Activated T-cell treated with anti-CD3 and anti-CD28 coated beads for 24 hours (primary cell): ENCODE measurements around the gene TMEM205.
"Not testable (repeated sequence)": the region's sequence is repeated elsewhere in the genome, so short reads cannot be mapped to it uniquely, and the experiment has no call there.

Experiments
- DNase-seq: peaks from one replicate; pipeline ENCODE4 v3.0.0-alpha.2; 2020; ENCODE audit warnings: low read depth

The TMEM205 gene

DNA sequence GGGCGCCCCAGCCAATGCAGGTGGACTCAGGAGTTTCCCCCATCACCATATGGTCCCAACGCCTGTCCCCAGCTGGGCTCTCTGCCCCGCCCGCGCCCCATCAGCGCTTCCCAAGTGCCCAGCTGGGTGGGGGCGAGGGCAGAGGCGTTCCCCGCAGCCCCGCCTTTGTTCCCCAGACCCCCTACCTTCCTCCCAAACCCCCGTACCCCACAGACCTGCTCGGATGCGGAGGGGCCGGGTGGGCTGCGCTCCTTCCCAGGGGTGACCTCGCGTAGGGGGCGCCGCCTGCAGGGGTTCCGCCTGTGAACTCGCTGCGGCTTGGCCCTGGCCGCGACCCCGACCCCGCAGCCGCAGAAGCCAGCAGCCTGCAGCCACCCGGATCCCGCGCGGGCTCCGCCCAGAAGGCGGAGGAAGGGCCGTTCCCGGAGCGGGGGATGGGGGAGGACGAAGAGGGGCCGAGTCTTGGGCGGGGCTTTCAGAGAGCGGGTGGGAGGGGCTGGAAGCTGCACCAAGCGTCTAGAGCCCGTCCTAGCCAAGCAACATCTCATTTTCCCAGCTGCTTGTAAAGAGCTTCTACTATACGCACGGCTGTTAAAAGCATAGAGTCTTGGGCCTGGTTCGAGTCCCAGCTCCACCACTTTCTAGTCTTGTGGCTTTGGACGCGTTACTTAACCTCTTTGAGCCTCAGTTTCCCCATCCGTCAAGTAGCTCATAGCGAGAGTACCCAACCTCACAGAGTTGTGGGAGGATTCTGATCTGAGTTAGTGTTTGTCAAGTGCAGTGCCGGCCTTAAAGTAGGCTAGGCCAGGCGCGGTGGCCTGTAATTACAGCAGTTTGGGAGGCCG lies 6.6 kb downstream of the TMEM205 start, which contains the start of gene RAB3D:
RAB3D (minus strand) TSS at position 404 of the 845 bp plus-strand sequence. CDS start 2,258 bp downstream, outside the sequence.
- DNase-seq, result peak; percentile 79

DNA sequence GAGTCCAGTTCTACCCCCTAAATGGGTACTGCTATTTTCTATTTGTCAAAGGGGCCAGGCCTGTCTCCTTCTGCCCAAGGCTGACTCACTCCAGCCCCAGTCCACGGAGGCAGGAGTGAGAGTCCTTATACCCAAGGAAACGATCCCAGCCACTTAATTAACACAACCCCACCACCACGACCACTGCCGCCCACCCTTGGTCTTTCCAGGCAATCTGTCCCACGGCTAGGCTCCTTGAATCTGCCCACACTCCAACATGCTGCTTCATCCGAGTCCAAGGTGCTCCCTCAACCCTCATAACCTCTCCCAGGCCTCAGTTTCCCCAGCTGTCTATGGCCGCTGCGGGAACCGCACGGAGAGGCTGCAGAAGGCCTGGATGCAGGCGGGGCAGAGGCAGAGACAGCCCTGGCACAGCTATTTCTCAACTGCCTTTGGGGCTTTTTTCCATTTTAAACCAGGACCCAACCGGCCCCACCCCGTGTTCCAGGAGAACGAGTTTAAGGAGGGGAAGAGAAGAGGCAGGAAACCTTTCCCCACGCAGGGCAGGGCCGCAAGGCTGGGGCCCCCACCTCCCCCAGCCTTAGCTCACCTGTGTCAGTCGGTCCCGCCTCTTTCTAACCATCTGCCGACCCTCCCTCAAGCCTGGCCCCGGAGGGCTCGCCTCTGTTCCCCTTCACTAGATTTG lies 7.4 kb downstream of the TMEM205 start:
- no peak for DNase-seq

DNA sequence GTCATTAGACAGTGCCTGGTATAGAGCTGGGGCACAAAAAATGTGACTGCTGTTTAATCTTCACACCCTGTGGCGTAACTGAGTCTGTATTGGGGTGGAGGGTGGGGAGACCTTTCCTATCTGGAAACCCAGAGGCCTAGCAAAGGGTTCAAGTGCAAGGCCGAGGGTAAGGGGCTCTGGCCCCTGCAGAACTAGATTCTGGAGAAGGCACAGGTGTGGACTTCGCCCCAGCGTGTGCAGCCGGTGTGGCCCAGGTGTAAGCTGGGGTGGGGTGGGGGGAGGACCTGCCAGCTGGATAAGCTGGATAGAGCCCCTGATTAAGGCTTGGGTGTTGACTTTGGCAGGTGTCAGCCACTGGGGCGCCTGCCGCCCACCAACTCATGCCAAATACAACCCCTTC lies 7.9 kb downstream of the TMEM205 start:
- DNase-seq, result no peak

DNA sequence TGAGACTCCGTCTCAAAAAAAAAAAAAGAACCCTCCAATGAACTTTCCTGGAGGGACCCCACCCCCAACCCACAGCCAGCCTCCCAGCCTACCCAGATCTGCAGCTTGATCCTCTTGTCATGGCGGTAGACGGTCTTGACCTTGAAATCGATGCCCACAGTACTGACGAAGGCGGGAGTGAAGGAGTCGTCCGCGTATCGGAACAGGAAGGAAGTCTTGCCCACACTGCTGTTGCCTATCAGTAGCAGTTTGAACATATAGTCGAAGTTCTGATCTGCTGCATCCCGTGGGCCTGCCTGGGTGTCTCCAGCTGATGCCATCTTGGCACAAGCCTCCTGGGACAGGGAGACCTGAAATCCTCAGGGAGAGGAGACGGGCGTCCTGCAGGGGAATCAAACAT lies 9.0 kb downstream of the TMEM205 start:
- no peak for DNase-seq

DNA sequence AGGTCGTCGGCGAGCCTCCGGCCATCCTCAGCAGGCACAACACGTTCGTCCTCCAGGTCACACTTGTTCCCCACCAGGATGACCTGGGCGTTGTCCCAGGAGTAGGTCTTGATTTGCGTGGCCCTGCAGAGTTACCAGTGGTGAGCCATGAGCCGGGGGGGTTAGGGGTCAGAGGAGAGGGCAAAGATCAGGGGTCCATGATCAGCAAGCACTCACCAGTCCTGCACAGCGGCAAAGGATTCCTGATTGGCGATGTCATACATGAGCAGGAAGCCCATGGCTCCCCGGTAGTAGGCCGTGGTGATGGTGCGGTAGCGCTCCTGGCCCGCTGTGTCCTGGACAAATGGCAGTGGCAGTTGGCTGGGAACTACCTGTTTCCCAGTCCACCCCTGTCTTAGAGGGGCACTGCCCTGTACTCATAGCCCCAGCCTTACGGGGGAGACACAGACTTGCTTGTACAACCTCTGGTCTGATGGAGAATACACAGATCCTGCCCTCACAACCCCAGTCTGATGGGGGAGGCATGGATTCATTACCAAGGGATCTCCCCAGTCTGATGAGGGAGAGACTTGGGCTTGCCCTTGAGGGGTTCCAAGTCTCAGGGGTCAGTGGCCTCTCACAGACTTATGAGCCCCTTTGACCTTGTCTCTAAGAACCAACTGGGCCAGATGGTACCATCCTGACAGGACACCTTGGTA lies 10.5 kb downstream of the TMEM205 start:
- no peak for DNase-seq

DNA sequence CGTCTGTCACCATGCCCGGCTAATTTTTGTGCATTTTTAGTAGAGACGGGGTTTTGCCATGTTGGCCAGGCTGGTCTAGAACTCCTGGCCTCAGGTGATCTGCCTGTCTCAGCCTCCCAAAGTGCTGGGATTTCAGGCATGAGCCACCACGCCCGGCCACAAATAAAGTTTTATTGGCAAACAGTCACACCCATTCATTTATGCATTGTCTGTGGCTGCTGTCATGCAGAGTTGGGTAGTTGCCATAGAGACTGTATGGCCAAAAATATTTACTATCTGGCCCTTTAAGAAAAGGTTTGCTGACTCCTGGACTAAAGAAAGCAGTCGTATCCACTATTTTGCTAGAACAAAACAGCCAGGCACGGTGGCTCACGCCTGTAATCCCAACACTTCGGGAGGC lies 12.2 kb downstream of the TMEM205 start:
- DNase-seq, result not testable (repeated sequence)

DNA sequence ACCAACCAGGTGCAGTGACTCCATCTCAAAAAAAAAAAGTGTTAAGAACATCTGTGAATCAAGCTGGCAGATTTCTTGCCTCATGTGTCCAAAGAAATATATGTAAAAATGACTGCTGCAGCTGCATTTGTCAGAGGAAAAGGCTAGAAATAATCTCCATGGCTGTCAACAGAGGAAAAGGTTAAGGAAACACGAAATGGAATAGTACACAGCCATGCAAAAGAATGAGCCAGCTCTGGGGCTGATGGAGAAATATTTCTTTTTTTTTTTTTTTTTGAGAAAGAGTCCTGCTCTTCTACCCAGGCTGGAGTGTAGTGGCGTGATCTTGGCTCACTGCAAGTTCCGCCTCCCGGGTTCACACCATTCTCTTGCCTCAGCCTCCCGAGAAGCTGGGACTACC lies 13.2 kb downstream of the TMEM205 start:
- DNase-seq, result no peak

DNA sequence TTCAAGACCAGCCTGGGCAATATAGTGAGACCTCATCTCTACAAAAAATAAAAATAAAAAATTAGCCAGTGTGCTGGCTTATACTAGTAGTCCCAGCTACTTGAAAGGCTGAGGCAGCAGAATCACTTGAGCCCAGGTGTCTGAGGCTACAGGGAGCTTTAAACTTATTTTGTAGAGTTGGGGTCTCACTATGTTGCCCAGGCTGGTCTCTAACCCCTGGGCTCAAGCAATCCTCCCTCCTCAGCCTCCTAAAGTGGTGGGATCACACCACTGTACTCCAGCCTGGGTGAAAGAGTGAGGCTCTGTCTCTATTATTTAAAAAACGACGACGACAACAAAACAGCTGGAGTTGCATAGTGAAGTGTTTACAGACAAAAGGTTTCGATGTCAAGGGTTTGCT lies 14.6 kb downstream of the TMEM205 start:
- DNase-seq, result no peak

DNA sequence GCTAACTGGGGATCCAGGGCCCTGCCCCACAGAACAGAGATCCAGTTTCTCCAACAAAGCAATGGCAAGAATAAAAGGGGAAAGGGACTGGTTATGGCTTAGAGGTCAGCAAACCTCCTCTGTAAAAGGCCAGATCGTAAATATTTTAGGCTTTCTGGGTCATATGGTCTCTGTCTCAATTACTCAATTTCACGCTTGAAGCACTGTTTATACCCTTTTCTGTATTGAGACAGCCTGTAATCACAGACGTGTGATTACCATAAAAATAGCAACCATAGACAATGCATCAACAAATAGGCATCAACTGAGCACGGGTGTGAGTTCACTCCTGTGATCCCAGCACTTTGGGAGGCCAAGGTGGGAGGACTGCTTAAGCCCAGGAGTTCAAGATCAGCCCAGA lies 15.9 kb downstream of the TMEM205 start:
- DNase-seq, result no peak

DNA sequence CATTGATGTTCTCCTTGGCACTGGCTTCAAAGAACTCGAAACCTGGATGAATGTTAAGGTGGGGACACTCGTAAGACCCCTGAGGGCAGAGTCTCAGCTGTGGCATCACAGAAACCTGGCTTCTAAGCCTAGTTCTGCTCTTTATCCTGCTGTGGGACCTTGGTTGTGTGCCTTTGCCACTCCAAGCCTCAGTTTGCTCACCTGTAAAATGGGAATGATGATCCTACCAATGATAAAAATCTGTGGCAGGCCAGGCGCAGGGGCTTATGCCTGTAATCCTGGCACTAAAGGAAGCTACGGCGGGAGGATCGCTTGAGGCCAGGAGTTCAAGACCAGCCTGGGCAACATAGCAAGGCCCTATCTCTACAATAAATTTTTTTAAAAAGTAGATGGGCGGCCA lies 20.5 kb downstream of the TMEM205 start:
- DNase-seq, result no peak

DNA sequence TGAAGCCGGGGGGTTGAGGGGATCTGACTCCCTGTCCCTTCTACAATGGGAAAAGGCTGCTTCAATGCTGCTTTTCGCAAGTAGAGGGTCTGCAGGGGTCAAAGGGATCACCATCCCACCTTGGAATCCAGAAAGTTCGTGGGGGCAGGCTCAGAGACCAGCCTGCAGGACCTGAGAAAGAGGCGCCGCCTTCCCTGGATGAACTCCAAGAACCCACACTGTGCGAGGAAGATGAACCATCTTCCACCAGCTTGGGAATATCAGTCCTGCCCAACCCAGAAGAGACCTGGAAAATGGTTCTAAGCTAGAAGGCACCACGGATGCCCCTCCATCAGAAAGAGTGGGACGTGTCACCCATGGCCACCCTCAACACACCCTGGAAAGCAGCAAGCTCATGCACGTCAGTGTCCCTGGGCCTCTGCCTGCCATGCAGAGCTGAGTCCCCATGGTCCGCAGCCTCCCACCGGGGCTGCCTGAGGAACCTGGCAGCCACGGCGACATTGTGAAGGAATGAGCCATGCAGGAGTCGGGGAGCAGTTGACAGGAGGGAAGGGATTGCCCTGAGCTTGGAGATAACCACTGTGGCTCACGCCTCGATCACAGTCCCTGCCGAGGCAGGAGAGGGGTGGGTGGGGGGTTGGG lies 21.2 kb downstream of the TMEM205 start:
- no peak for DNase-seq

DNA sequence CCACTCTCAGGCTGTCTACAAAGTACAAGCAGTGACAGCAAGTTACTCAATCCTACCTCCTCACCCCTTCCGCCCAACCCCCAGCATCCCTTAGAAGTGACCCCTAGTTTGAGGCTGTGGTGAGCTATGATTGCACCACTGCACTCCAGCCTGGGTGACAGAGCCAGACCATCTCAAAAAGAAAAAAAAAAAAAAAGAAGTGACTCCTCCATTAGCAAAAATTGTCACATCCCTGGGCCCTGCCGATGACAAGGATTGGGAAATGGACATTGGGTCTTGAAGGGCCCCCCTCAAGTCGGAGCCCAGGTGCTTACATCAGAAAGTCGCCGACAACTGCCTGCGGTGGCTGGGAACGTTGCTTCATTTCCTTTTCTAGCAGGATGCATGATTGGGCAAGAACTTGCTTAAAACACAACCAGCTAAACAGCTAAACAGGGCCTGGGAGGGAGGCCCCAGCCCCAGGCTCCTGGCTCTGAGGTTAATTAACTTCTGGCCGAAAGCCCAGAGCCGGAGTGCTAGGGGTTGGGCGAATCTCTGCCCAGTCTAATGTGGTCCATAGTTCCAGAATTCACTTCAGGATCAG lies 21.9 kb downstream of the TMEM205 start:
- no peak for DNase-seq

DNA sequence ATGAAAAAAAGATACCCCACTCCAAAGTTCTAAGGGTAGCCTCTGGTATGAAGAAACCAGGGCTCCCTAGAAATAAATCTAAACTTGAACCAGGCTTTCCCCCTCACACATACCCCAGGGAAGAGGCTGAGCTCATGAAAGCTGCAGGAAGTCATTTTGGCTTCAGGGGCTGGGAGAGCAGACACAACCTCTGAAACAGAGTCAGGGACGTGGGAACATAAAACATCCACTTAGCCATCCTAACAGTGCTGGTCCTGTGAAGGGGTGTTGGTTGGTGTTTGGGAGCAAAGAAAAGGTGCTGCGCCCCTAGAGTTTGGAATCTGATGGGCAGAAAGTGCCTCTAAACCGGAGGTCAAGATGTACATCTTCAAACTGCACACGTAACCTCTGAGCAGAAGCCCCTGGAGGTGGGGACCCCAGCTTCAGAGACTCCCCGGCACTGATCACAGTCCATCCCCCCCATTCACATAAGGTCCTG lies 22.4 kb downstream of the TMEM205 start:
- DNase-seq, result no peak

DNA sequence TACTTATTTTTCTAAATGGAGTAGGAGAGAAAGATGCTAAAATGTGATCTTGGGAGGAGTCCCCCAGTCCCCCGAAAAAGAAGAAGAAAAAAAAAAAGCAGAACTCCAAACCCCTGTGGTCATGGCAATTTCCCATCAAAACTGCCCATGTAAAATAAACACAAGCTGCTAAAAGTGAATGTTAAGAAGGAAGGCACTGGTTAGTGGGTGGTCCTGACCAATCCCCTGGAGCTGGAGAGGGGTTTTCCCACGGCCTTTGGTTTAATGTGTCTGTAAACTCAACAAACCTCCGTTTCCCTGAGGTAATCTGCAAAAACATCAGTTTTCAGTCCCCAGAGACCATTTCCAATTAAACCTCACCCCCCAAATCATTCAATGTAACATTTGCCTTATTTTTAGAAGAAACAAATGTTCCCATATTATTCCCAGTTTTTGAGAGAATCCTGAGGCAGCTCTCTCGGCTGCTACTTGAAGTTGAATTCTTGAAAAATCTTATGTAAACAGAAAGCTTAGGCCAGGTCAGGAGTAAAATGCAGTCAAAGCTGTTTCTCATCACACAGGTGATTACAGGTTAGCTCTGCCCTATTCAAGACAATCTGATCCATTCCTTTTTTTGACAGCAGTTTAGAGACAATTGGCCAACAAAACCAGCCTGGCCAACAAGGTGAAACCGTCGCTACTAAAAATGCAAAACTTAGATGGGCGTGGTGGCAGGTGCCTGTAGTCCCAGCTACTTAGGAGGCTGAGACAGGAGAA lies 23.6 kb downstream of the TMEM205 start:
- DNase-seq, result no peak

DNA sequence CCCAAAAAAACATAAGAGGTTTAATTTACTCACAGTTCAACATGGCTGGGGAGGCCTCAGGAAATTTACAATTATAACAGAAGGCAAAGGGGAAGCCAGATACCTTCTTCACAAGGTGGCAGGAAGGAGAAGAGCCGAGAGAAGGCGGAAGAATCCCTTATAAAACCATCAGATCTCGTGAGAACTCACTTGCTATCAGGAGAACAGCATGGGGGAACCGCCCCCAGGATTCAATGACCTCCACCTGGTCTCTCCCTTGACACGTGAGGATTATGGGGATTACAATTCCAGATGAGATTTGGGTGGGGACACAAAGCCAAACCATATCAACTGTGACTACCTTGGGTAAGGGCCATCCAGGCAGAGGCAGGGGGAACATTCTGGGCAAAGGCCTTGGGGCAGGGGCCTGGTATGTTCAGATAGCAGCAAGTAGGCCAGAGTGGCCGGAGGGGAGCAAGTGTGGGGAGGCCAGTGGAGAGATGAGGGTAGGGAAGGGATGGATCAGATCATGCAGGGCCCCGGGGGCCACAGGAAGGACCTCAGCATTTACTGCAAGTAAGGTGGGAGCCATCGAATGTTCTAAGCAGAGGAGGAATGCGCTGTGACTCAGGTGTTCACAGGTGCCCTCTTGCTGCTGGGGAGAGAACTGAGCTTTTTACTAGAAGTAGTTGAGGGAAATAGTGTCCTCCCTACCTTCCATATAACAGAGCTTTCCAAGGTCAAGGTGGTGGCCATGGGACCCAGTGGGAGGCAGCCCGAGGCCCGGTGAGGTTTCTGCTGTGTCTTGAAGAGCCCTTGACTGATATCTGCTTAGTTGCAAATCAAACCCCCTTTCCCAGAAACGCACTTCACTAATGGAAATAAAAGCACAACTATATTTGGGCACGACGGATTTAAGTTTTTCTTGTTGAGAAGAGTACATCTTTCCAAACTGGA lies 24.6 kb downstream of the TMEM205 start:
- DNase-seq, result no peak

DNA sequence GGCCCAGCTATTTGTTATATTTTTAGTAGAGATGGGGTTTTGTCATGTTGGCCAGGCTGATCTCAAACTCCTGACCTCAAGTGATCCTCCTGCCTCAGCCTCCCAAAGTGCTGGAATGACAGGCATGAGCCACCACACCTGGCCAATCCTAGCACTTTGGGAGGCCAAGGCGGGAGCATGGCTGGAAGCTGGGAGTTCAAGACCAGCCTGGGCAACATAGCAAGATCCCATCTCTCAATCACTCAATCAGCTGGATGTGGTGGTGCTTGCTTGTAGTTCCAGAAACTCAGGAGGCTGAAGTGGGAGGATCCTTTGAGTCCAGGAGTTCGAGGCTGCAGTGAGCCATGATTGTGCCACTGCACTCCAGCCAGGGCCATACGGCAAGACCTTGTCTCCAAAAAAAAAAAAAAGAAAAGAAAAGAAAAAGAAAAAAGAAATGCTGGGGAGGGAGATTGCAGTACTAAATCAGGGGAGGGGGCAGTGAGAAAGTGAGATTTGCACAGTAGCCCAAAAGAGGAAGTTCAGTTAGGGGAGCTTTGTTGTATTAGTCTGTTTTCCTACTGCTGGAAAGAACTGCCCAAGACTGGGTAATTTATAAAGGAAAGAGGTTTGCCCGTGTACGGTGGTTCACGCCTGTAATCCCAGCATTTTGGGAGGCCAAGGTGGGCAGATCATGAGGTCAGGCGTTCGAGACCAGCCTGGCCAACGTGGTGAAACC lies 25.6 kb downstream of the TMEM205 start:
- not testable (repeated sequence) for DNase-seq

DNA sequence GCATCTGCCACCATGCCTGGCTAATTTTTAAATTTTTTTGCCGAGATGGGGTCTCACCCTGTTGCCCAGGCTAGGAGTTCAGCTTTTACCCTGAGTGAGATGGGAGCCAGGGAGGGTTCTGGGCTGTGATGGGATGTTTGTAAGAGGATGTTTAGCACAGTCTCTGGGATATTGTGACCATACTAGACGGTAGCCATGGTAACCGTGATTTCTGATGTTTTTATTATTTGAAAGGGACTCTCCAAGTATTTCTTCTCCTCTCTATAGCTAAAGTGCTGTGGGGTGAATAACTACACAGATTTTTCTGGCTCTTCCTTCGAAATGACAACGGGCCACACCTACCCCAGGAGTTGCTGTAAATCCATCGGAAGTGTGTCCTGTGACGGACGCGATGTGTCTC lies 39.7 kb downstream of the TMEM205 start:
- no peak for DNase-seq

DNA sequence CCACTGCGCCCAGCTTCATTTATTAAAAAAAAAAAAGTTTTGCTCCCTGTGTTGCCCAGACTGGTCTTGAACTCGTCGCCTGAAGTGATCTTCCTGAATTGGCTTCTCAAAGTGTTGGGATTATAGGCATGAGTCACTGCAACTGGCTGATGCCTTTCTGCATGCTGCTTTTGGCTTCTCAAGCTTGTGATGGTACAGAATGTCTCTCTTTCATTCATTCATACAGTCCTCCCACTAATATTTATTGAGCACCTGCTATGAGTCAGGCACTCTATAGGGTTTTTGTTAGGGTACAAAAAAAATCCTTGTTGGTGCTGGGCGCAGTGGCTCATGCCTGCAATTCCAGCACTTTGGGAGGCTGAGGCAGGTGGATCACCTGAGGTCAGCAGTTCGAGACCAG lies 41.1 kb downstream of the TMEM205 start:
- DNase-seq, result no peak

DNA sequence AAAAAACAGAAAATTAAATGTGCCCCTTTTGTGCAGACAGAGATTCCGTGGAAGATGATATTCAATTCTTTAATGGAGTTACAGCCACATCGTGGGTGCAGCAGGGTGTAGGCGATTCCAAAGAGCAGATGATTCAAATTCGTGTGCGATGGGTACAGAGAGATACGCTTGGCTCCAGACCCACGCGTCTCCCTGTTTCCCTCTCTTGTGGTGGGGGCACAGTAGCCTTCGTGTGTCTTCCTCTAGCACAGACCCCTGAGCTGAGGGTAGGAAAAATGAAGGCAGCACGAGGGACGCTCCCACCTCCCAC lies 45.3 kb downstream of the TMEM205 start:
- no peak for DNase-seq
